Measurements from ENCODE around the gene RNF2. TPM values are rescaled to one million over a fixed set of nuclear protein-coding genes. Genes with fewer than 3 reads are reported as not detected.
A peak's percentile ranks its signal among the peaks of the same experiment; 100 is the strongest.

Gene RNF2
- total and polyA plus RNA-seq, 4 donors, result 2.9 to 17.3 (median 4.9) TPM

- Histone ChIP-seq H3K27me3 (ENCODE audit: control insufficient read depth in 4 of 4, insufficient read depth in 4 of 4, low read length in 3 of 4) (no peaks in the 10 kb centered on the region), H3K4me3 (ENCODE audit: low read depth in 1 of 3, low read length in 3 of 3) (peak overlapping the region; percentile 92 to 100 (median 94)), H3K9ac (ENCODE audit: low read depth in 1 of 2, low read length in 2 of 2) (peak overlapping the region; percentile 31 to 46), H3K27ac (ENCODE audit: low read depth in 1 of 2, low read length in 2 of 2) (no peak overlapping the region), H3K36me3 (ENCODE audit: control insufficient read depth in 4 of 4, insufficient read depth in 3 of 4, low read depth in 1 of 4, low read length in 3 of 4) (no peaks in the 10 kb centered on the region), H3K4me1 (ENCODE audit: control insufficient read depth in 4 of 4, insufficient read depth in 4 of 4, low read length in 3 of 4) (peaks cover 5 to 19% (median 6%) of the 10 kb centered on the region in 4 donors), H3K9me3 (ENCODE audit: control insufficient read depth in 4 of 4, low read length in 3 of 4) (no peaks in the 10 kb centered on the region)
- TF ChIP-seq CTCF (IDR thresholded peaks at IDR 0.05; ENCODE audit: low read depth, low read length, missing input control), result no peak
- TF ChIP-seq JUND (IDR thresholded peaks at IDR 0.05), result no peak
- TF ChIP-seq REST (IDR thresholded peaks at IDR 0.05), result no peak
- no peak for TF ChIP-seq EGR1 (IDR thresholded peaks at IDR 0.05; ENCODE audit: low read depth in 2 of 2)
- no peak for TF ChIP-seq HNF4A (conservative IDR thresholded peaks at IDR 0.05)
- no peak for TF ChIP-seq FOXA1 (IDR thresholded peaks at IDR 0.05)
- no peak for TF ChIP-seq RAD21 (IDR thresholded peaks at IDR 0.05)
- no peak for DNase-seq (ENCODE audit: low spot score)
- WGBS, result 8% methylated on average over 5 of the region's 5 CpGs
Observed at GRCh38 chr1:185046668-185047067, 1.3 kb downstream of the RNF2 start.

- H3K9me3 ChIP-seq (ENCODE audit: control insufficient read depth in 4 of 4, low read length in 3 of 4), result no peaks in the 10 kb centered on the region
- peaks cover 5 to 19% (median 8%) of the 10 kb centered on the region in 4 donors for H3K4me1 ChIP-seq (ENCODE audit: control insufficient read depth in 4 of 4, insufficient read depth in 4 of 4, low read length in 3 of 4)
- 90% methylated on average over 3 of the region's 3 CpGs for WGBS
- no peak overlapping the region for H3K27ac ChIP-seq (ENCODE audit: low read depth in 1 of 2, low read length in 2 of 2)
- no peaks in the 10 kb centered on the region for H3K27me3 ChIP-seq (ENCODE audit: control insufficient read depth in 4 of 4, insufficient read depth in 4 of 4, low read length in 3 of 4)
- H3K9ac ChIP-seq (ENCODE audit: low read depth in 1 of 2, low read length in 2 of 2), result no peak overlapping the region
- H3K36me3 ChIP-seq (ENCODE audit: control insufficient read depth in 4 of 4, insufficient read depth in 3 of 4, low read depth in 1 of 4, low read length in 3 of 4), result no peaks in the 10 kb centered on the region
- H3K4me3 ChIP-seq (ENCODE audit: low read depth in 1 of 3, low read length in 3 of 3), result no peak overlapping the region
- no peak for DNase-seq (ENCODE audit: low spot score)
- TF ChIP-seq ATF3 (IDR thresholded peaks at IDR 0.05) (no peak), FOXA2 (IDR thresholded peaks at IDR 0.05) (no peak), HNF4G (IDR thresholded peaks at IDR 0.05) (no peak), SP1 (IDR thresholded peaks at IDR 0.05) (no peak), RAD21 (IDR thresholded peaks at IDR 0.05) (no peak), HNF4A (conservative IDR thresholded peaks at IDR 0.05) (no peak), ZBTB33 (IDR thresholded peaks at IDR 0.05) (no peak)
Observed at GRCh38 chr1:185049670-185050069, 4.3 kb downstream of the RNF2 start.

Data from liver (tissue), 9 donors.